Activated T-helper 1 cell treated with anti-CD3 and anti-CD28 coated beads, Interleukin-12 subunit alpha, Interleukin-12 subunit beta, Interleukin-2, Interleukin-4 antibody, amounts not matched to agents 30 ng/mL and 10 ng/mL and 1 ng/mL, durations not matched to agents 14 hours and 24 hours and 36 hours (primary cell): Measurements from ENCODE around the gene ARMC2. TPM values are rescaled to one million over a fixed set of nuclear protein-coding genes. Genes with fewer than 3 reads are reported as not detected.
"Not testable (repeated sequence)": the region's sequence is repeated elsewhere in the genome, so short reads cannot be mapped to it uniquely, and the experiment has no call there.

Experiments used
- DNase-seq: peaks from one replicate; pipeline ENCODE4 v3.0.0; 2021; ENCODE audit warnings: low spot score
- H3K27ac Mint-ChIP-seq: one replicate; pipeline ENCODE4 v1.8.0; 2021; ENCODE audit warnings: mild to moderate bottlenecking, mixed read lengths
- H3K27me3 Mint-ChIP-seq: one replicate; pipeline ENCODE4 v1.8.0; 2022; ENCODE audit warnings: mild to moderate bottlenecking, moderate library complexity, mixed read lengths; ENCODE audit not compliant: insufficient read depth
- H3K36me3 Mint-ChIP-seq: one replicate; pipeline ENCODE4 v1.8.0; 2021; ENCODE audit warnings: low read depth, mixed read lengths
- H3K4me1 Mint-ChIP-seq: one replicate; pipeline ENCODE4 v1.8.0; 2021; ENCODE audit warnings: low read depth, mixed read lengths
- H3K4me3 Mint-ChIP-seq: one replicate; pipeline ENCODE4 v1.8.0; 2021; ENCODE audit warnings: mild to moderate bottlenecking, moderate library complexity, mixed read lengths
- H3K9me3 Mint-ChIP-seq: one replicate; pipeline ENCODE4 v1.8.0; 2021; ENCODE audit warnings: mixed read lengths
- intact Hi-C: fragments of 100-400 bp; cut with micrococcal nuclease; formaldehyde crosslinking; loops from one replicate; pipeline ENCODE4 v1.15.1; 2024
- total RNA-seq: library from RNA; stranded (reverse); gene quantifications from 2 replicates; pipeline ENCODE4 v1.2.3, GENCODE V29; 2022

Gene ARMC2
- total RNA-seq, 1 donor from 2014 or later: 4.6 TPM

DNA sequence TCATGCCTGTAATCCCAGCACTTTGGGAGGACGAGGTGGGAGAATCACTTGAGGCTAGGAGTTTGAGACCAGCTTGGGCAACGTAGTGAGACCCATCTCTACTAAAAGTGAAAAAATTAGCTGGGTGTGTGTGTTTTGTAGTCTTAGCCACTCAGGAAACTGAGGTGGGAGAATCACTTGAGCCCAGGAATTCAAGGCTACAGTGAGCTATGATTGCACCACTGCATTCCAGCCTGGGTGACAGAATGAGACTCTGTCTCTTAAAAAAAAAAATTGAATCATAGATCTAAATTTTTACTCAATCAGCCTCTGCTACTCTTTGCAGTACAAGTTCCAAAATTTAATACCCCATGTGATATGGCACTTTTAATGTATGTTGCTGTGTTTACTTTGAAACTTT, 121.6 kb downstream of the ARMC2 start:
- no peaks in the 10 kb centered on the region for H3K9me3 Mint-ChIP-seq
- H3K4me3 Mint-ChIP-seq: no peak overlapping the region
- intact Hi-C loops: no loop called here
- DNase-seq: no peak
- peaks cover 18% of the 10 kb centered on the region for H3K4me1 Mint-ChIP-seq
- H3K36me3 Mint-ChIP-seq: no peaks in the 10 kb centered on the region
- H3K27me3 Mint-ChIP-seq: peaks cover 2% of the 10 kb centered on the region
- H3K27ac Mint-ChIP-seq: no peak overlapping the region

DNA sequence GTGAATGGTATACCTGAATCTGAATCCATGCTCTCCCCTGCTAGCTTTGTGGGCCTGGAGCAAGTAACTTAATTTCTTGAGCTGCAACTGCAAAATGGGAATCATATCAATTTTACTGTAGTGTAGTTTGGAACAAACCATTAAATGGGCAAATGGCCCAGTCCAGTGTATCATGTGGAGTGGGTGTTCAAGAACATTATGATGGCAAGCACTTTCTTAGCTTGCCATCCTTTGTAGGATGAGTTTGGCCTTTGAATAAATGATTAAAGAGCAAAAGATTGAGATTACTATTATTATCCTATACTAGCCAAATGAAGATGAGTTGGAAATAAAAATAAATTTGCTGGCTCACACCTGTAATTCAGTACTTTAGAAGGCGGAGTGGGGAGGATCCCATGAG, 126.0 kb downstream of the ARMC2 start:
- DNase-seq: no peak
- intact Hi-C loops: no loop called here
- Mint-ChIP-seq H3K36me3 (peaks cover 2% of the 10 kb centered on the region), H3K27me3 (peaks cover 10% of the 10 kb centered on the region), H3K27ac (no peak overlapping the region), H3K4me3 (no peak overlapping the region), H3K9me3 (no peaks in the 10 kb centered on the region), H3K4me1 (peaks cover 6% of the 10 kb centered on the region)

DNA sequence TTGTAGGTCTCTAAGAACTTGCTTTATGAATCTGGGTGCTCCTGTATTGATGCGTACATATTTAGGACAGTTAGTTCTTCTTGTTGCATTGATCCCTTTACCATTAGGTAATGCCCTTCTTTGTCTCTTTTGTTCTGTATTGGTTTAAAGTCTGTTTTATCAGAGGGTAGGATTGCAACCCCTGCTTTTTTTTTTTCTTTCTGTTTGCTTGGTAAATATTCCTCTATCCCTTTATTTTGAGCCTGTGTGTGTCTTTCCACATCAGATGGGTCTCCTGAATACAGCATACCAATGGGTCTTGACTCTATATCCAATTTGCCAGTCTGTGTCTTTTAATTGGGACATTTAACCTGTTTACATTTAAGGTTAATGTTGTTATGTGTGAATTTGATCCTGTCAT, 130.4 kb downstream of the ARMC2 start:
- H3K27ac Mint-ChIP-seq, H3K9me3 Mint-ChIP-seq, H3K4me3 Mint-ChIP-seq, H3K4me1 Mint-ChIP-seq, DNase-seq, H3K36me3 Mint-ChIP-seq, intact Hi-C loops: not testable (repeated sequence)
- peaks cover 17% of the 10 kb centered on the region for H3K27me3 Mint-ChIP-seq

DNA sequence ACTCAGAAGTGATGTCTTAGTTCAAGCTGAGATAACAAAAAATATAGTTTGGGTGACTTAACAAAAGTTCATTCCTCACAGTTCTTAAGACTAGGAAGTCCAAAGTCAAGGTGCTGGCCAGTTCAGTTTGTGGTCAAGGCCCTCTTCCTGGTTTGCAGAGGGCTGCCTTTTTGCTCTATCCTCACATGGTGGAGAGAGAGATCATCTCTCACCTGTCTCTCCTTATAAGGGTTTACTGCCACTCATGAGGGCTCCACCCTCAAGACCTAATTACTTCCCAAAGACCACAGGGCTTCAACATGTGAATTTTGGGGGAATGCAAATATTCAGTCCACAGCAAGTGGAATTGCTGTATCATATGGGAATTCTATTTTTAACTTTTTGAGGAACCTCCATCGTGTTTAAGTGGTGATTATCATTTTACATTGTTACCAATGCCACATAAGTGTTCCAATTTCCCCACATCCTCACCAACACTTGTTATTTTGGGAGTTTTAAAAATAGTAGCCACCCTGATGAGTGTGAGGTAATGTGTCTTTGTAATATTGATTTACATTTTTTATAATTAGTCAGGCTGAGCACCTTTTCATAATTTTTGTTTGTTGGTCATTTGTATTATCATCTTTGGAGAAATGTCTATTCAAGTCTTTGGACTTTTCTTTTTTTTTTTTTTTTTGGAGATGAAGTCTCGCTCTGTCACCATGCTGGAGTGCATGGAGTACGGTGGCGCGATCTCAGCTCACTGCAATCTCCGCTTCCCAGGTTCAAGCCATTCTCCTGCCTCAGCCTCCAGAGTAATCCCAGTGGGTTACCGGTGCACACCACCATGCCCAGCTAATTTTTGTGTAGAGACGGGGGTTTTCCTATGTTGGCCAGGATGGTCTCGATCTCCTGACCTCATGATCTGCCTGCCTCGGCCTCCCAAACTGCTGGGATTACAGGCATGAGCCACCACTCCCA, 134.2 kb downstream of the ARMC2 start:
- intact Hi-C loops: no loop called here
- peaks cover 14% of the 10 kb centered on the region for H3K27me3 Mint-ChIP-seq

DNA sequence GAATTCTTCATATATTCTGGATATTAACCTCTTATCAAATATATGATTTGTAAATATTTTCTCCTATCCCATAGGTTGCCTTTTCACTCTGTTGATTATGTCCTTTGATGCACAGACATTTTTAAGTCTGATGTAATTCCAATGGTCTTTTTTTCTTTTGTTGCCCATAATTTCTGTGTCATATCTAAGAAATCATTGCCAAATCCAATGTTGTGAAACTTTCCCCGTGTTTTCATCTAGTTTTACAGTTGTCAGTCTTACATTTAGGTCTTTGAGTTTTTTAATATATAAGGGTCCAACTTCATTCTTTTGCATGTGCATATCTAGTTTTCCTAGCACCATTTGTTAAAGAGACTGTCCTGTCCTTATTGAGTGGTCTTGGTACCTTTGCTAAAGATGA, 134.9 kb downstream of the ARMC2 start:
- H3K9me3 Mint-ChIP-seq: peaks cover 4% of the 10 kb centered on the region
- peaks cover 13% of the 10 kb centered on the region for H3K36me3 Mint-ChIP-seq
- H3K4me1 Mint-ChIP-seq: peaks cover 4% of the 10 kb centered on the region
- intact Hi-C loops: no loop called here
- DNase-seq: no peak
- peaks cover 10% of the 10 kb centered on the region for H3K27me3 Mint-ChIP-seq
- no peak overlapping the region for H3K27ac Mint-ChIP-seq
- no peak overlapping the region for H3K4me3 Mint-ChIP-seq

More for the DNA sequence above, 134.2 kb downstream of the ARMC2 start:
- Mint-ChIP-seq H3K9me3 (peaks cover 4% of the 10 kb centered on the region), H3K27ac (no peak overlapping the region), H3K4me3 (no peak overlapping the region), H3K4me1 (peaks cover 6% of the 10 kb centered on the region), H3K36me3 (peaks cover 8% of the 10 kb centered on the region)
- no peak for DNase-seq

DNA sequence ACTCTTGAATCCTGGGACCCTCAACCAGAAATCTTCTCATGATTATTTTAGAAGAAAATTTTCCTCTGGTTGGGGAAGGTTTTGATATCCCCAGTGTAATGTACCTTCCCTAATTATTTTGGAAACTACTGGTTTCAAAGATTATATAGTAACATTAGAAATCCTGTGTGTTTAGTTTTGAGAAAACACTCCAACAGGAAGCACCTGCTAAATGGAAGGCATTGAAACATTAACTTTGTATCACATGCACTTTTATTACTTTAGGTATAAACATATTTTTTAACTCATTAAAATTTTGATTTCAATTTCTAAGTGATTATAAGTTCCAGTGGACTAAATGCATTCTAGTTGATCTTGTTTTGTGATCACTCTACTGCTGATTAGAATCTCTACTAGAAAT, 137.1 kb downstream of the ARMC2 start:
- Mint-ChIP-seq H3K27ac (no peak overlapping the region), H3K4me1 (no peaks in the 10 kb centered on the region), H3K27me3 (peaks cover 2% of the 10 kb centered on the region), H3K4me3 (no peak overlapping the region), H3K36me3 (peaks cover 28% of the 10 kb centered on the region), H3K9me3 (peaks cover 4% of the 10 kb centered on the region)
- DNase-seq: no peak
- intact Hi-C loops: no loop called here

DNA sequence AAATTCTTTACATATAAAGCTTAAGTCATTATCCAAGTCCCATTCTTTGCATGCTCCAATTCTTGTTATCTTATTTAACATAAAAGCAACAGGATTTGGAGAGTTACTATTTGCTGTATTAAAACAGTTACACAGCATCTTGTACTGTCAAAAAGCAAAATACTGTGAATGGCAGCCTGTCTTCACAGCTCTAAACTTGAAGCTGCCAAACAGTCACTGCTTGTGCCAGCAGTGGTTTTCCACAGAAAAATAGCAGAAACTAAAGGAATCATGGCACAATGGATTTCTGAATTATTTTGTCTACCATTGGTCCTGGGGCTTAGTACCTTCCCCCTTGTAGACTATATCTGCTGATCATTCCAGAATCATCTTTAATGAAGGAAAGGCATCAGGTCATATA, 138.9 kb downstream of the ARMC2 start:
- Mint-ChIP-seq H3K36me3 (peaks cover 40% of the 10 kb centered on the region), H3K27me3 (no peaks in the 10 kb centered on the region), H3K27ac (no peak overlapping the region), H3K4me1 (no peaks in the 10 kb centered on the region), H3K9me3 (no peaks in the 10 kb centered on the region), H3K4me3 (no peak overlapping the region)
- intact Hi-C loops: no loop called here
- no peak for DNase-seq

DNA sequence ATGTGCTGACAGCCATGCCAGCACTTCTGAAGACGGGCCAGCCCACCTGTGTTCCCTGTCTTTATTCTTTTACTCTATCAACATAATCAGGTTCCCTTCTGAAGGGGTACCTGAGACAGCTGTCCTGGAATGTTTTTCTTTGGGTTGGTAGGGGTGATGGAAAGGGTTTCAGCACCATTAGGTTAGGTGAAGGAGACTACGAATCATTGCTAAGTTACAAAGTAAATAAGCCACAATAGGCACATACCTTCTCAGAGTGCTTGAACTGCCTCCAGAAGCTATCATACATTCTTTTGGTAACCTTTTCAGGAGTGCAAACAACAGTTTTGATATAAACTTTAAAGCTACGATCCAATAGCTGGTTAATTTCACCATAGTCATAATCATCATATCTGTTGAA, 140.1 kb downstream of the ARMC2 start:
- intact Hi-C loops: no loop called here

DNA sequence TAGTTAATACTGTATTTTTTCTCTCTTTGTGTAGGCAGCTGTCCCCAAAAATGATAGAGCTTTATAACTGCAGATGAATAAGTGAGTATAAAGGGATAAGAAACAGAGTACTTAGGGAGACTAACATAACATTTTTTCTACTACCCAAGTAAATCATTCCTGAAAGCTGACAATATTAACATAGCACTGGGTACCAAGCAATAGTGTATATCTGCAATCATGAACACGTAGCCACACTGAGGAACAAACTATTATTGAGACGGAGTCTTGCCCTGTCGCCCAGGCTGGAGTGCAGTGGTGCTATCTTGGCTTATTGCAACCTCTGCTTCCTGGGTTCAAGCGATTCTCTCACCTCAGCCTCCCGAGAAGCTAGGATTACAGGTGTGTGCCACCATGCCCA, 140.5 kb downstream of the ARMC2 start:
- H3K27me3 Mint-ChIP-seq: no peaks in the 10 kb centered on the region
- no peak for DNase-seq
- H3K9me3 Mint-ChIP-seq: no peaks in the 10 kb centered on the region
- no peak overlapping the region for H3K4me3 Mint-ChIP-seq
- H3K27ac Mint-ChIP-seq: no peak overlapping the region
- intact Hi-C loops: no loop called here
- no peaks in the 10 kb centered on the region for H3K4me1 Mint-ChIP-seq
- peaks cover 38% of the 10 kb centered on the region for H3K36me3 Mint-ChIP-seq

More for the DNA sequence above, 140.1 kb downstream of the ARMC2 start:
- H3K9me3 Mint-ChIP-seq: no peaks in the 10 kb centered on the region
- H3K4me1 Mint-ChIP-seq: no peaks in the 10 kb centered on the region
- DNase-seq: no peak
- no peak overlapping the region for H3K27ac Mint-ChIP-seq
- H3K36me3 Mint-ChIP-seq: peaks cover 38% of the 10 kb centered on the region
- no peaks in the 10 kb centered on the region for H3K27me3 Mint-ChIP-seq
- no peak overlapping the region for H3K4me3 Mint-ChIP-seq

DNA sequence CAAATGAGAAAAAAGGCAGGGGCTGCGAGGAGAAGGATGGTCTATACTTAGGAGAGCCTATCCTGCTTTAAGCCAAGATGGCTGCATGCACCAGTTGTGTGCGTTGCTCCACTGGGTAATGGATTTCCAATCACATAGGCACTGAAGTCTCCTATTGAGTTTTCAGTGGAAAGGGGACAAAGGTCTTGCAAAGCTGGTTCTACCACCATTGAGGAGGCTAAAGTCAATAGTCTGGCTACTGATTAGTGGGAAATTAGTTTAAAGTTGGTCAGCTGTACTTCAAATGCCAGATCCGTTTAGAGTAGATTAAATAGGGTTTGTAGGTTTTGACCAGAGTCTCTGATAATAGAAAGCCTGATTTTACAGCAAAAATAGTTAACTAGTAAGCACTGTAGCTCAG, 141.5 kb downstream of the ARMC2 start:
- H3K4me1 Mint-ChIP-seq: no peaks in the 10 kb centered on the region
- H3K4me3 Mint-ChIP-seq: no peak overlapping the region
- intact Hi-C loops: no loop called here
- DNase-seq: no peak
- H3K27me3 Mint-ChIP-seq: no peaks in the 10 kb centered on the region
- H3K27ac Mint-ChIP-seq: no peak overlapping the region
- no peaks in the 10 kb centered on the region for H3K9me3 Mint-ChIP-seq
- H3K36me3 Mint-ChIP-seq: peaks cover 40% of the 10 kb centered on the region

DNA sequence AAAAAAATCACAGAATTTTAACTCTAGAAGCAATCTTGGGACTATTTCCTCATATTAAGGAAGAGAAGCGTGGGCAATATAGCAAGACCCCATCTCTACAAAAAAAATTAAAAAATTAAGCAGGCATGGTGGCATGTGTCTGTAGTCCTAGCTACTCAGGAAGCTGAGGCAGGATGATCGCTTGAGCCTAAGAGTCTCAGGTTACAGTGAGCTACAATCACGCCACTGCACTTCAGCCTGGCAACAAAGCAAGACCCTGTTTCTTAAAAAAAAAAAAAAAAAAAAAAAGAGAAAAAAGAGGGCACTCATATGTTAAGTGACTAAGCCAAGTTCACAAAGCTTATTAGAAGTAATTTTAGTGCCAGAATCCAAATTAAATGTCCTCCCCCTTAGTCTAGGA, 145.7 kb downstream of the ARMC2 start:
- H3K4me1 Mint-ChIP-seq: no peaks in the 10 kb centered on the region
- no peak overlapping the region for H3K27ac Mint-ChIP-seq
- no peaks in the 10 kb centered on the region for H3K9me3 Mint-ChIP-seq
- no peak for DNase-seq
- no peaks in the 10 kb centered on the region for H3K27me3 Mint-ChIP-seq
- H3K4me3 Mint-ChIP-seq: no peak overlapping the region
- intact Hi-C loops: no loop called here
- H3K36me3 Mint-ChIP-seq: peaks cover 39% of the 10 kb centered on the region

DNA sequence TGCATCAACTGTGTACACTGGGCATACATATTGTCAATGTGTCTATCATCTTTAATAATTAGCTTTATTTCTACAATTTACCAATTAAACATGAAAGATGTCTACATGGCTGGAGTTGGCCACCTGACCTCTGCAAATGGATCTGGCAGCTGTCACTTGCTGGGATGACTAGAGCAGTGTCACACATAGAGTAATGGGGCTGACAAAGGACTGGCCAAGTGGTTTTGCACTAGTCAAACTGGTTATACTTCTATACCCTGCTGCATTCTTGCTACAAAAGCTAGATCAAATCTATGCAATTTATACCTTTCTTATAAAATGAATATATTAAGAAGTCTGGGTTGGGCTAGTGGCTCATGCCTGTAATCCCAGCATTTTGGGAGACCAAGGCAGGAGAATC, 147.1 kb downstream of the ARMC2 start:
- Mint-ChIP-seq H3K27me3 (no peaks in the 10 kb centered on the region), H3K4me3 (no peak overlapping the region), H3K4me1 (no peaks in the 10 kb centered on the region), H3K9me3 (no peaks in the 10 kb centered on the region), H3K27ac (no peak overlapping the region), H3K36me3 (peaks cover 40% of the 10 kb centered on the region)
- no peak for DNase-seq
- intact Hi-C loops: no loop called here

DNA sequence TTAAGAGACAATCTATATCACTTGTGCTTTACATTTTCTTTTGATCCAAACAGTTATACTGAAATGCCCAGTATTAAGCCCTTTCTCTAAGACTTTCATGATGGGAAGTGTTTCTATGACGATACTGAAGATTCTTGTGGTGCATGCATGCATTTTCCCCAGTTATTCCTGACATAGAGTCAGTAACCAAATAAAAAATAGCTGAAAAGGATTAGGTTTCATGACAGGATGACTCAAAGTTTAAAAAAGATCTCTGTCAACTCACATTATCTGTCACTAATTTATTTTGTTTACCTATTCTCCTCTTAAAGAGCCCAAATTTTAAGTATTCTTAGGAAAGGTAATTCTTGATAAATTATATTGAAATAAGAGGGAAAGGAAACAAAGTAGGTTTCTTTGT, 148.0 kb downstream of the ARMC2 start:
- no peak overlapping the region for H3K4me3 Mint-ChIP-seq
- no peak for DNase-seq
- intact Hi-C loops: no loop called here
- peaks cover 35% of the 10 kb centered on the region for H3K36me3 Mint-ChIP-seq
- H3K27me3 Mint-ChIP-seq: no peaks in the 10 kb centered on the region
- no peaks in the 10 kb centered on the region for H3K9me3 Mint-ChIP-seq
- H3K27ac Mint-ChIP-seq: no peak overlapping the region
- peaks cover under 1% of the 10 kb centered on the region for H3K4me1 Mint-ChIP-seq
